Limb (tissue), 2 donors: Measurements from ENCODE around the gene CCDC63.

ENCODE experiments used
- DNase-seq, 2 donors: peaks; one replicate each; pipeline ENCODE4 v3.0.0-alpha.2; 2016; ENCODE audit errors: extremely low spot score in 2 of 2

Gene CCDC63

GRCh38 chr12:110921262-110921661 lies 74.5 kb downstream of the CCDC63 start:
- no peak for DNase-seq

- no peak for DNase-seq
Observed at GRCh38 chr12:110922652-110923051, 75.9 kb downstream of the CCDC63 start.

- no peak for DNase-seq
Observed at GRCh38 chr12:110923192-110923591, 76.4 kb downstream of the CCDC63 start.

GRCh38 chr12:110923692-110924334 lies 77.0 kb downstream of the CCDC63 start:
- DNase-seq, result no peak

GRCh38 chr12:110927546-110927945 lies 80.8 kb downstream of the CCDC63 start:
- DNase-seq, result no peak

GRCh38 chr12:110928700-110929099 lies 81.9 kb downstream of the CCDC63 start:
- DNase-seq, result no peak

GRCh38 chr12:110929818-110930217 lies 83.0 kb downstream of the CCDC63 start:
- DNase-seq, result no peak

- DNase-seq, result no peak
Observed at GRCh38 chr12:110930348-110931314, 83.8 kb downstream of the CCDC63 start.

- DNase-seq, result peak in 1 of 2 donors; percentile 56
Observed at GRCh38 chr12:110931315-110931728, 84.5 kb downstream of the CCDC63 start.

- no peak for DNase-seq
Observed at GRCh38 chr12:110932046-110932445, 85.3 kb downstream of the CCDC63 start.

GRCh38 chr12:110933326-110933974 lies 86.7 kb downstream of the CCDC63 start:
- DNase-seq, result no peak

- no peak for DNase-seq
Observed at GRCh38 chr12:110934093-110934852, 87.5 kb downstream of the CCDC63 start.

- DNase-seq, result no peak
Observed at GRCh38 chr12:110935588-110935987, 88.8 kb downstream of the CCDC63 start.

- no peak for DNase-seq
Observed at GRCh38 chr12:110936367-110937103, 89.7 kb downstream of the CCDC63 start.

GRCh38 chr12:110937104-110937641 lies 90.4 kb downstream of the CCDC63 start:
- DNase-seq, result peak; percentile 49 to 80

GRCh38 chr12:110940296-110940695 lies 93.5 kb downstream of the CCDC63 start:
- no peak for DNase-seq

- no peak for DNase-seq
Observed at GRCh38 chr12:110940933-110941332, 94.1 kb downstream of the CCDC63 start.

GRCh38 chr12:110941391-110941790 lies 94.6 kb downstream of the CCDC63 start:
- no peak for DNase-seq

GRCh38 chr12:110943373-110943772 lies 96.6 kb downstream of the CCDC63 start:
- DNase-seq, result no peak

- DNase-seq, result no peak
Observed at GRCh38 chr12:110948041-110948440, 101.3 kb downstream of the CCDC63 start.
